Endothelial cell of umbilical vein (primary cell): ENCODE data around the gene LATS1. TPM values are rescaled to one million over a fixed set of nuclear protein-coding genes. Genes with fewer than 3 reads are reported as not detected.

Experiments used
- BruUV-seq: library from RNA; stranded (reverse); fragments of 400-500 nt; replicated peaks from 2 replicates; lab custom pipeline; 2021; lab: Mats Ljungman, UMichigan
- CTCF ChIA-PET: fragments of 300-600, 350-600 bp; sonication (Branson Sonifier 250); formaldehyde crosslinking; loops from one replicate; lab custom pipeline; 2021; ENCODE audit warnings: antibody characterized with exemption, inconsistent platforms; lab: Charles Lee
- POLR2A ChIA-PET: fragments of 300-600, 350-600 bp; sonication (Branson Sonifier 250); formaldehyde crosslinking; loops from one replicate; lab custom pipeline; 2021; ENCODE audit warnings: antibody characterized with exemption, inconsistent platforms; lab: Charles Lee
- DNase-seq: peaks from one replicate; pipeline ENCODE4 v3.0.0-alpha.2; 2011; ENCODE audit warnings: low read depth, low spot score
- FAIRE-seq: peaks from 2 replicates; lab custom pipeline; 2011; peaks lifted over from hg19 to GRCh38; lab: Jason Lieb, UNC
- H2AFZ ChIP-seq: 2 replicates; pipeline ENCODE4 v1.6.0; 2012; ENCODE audit warnings: low read depth, low read length, control low read depth, inconsistent platforms
- H3K27ac ChIP-seq: 2 replicates; pipeline ENCODE4 v1.5.1; 2011; ENCODE audit warnings: low read depth, mild to moderate bottlenecking, control low read depth, low read length, moderate library complexity; ENCODE audit not compliant: insufficient read depth
- H3K27me3 ChIP-seq, 2 experiments: 2 replicates each; pipeline versions ENCODE4 v1.6.0 to v1.6.1; 2011; ENCODE audit warnings: low read length in 2 of 2, mixed read lengths in 1 of 2; ENCODE audit not compliant: control insufficient read depth in 2 of 2, insufficient read depth in 2 of 2
- H3K36me3 ChIP-seq, 2 experiments: 2 replicates in 1 of 2; 3 replicates in 1 of 2; pipeline ENCODE4 v1.5.1; 2011; ENCODE audit warnings: low read length in 2 of 2, mild to moderate bottlenecking in 1 of 2, moderate library complexity in 1 of 2; ENCODE audit not compliant: control insufficient read depth in 2 of 2, insufficient read depth in 2 of 2; ENCODE audit errors: extremely low read depth in 1 of 2
- H3K4me1 ChIP-seq: 3 replicates; pipeline ENCODE4 v1.5.1; 2011; ENCODE audit warnings: mild to moderate bottlenecking, low read length; ENCODE audit not compliant: control insufficient read depth, insufficient read depth; ENCODE audit errors: extremely low read depth
- H3K4me2 ChIP-seq: 2 replicates; pipeline ENCODE4 v1.6.1; 2011; ENCODE audit warnings: low read length, control low read depth, mixed read lengths; ENCODE audit not compliant: insufficient read depth
- H3K4me3 ChIP-seq, 3 experiments: fragments of 200-600 bp in 1 of 3; sonication (generic), shearing (Covaris generic) in 1 of 3; replicated peaks in 1 of 3; 2 replicates each; pipeline ENCODE4 v1.5.1; 2011 to 2016; ENCODE audit warnings: control low read depth in 3 of 3, low read length in 3 of 3, mild to moderate bottlenecking in 2 of 3, inconsistent platforms in 1 of 3, low read depth in 1 of 3, moderate library complexity in 1 of 3; ENCODE audit not compliant: insufficient read depth in 1 of 3
- H3K79me2 ChIP-seq: 2 replicates; pipeline ENCODE4 v1.6.0; 2012; ENCODE audit warnings: low read length, inconsistent platforms; ENCODE audit not compliant: control insufficient read depth, insufficient read depth
- H3K9ac ChIP-seq: replicated peaks from 2 replicates; pipeline ENCODE3; 2011; ENCODE audit warnings: low read length, control low read depth; ENCODE audit not compliant: insufficient read depth; ENCODE audit errors: extremely low read depth
- H3K9me1 ChIP-seq: replicated peaks from 3 replicates; pipeline ENCODE4 v1.6.0; 2011; ENCODE audit warnings: mild to moderate bottlenecking, low read length; ENCODE audit not compliant: control insufficient read depth, insufficient read depth; ENCODE audit errors: extremely low read depth
- H3K9me3 ChIP-seq: replicated peaks from 2 replicates; pipeline ENCODE4 v1.5.1; 2012; ENCODE audit warnings: low read length, inconsistent platforms; ENCODE audit not compliant: control insufficient read depth, insufficient read depth
- H4K20me1 ChIP-seq: replicated peaks from 2 replicates; pipeline ENCODE3; 2011; ENCODE audit warnings: mild to moderate bottlenecking, low read length; ENCODE audit not compliant: control insufficient read depth, insufficient read depth; ENCODE audit errors: extremely low read depth
- CTCF ChIP-seq, 2 donors: IDR thresholded peaks; 1 replicate in 1 of 2; 2 replicates in 1 of 2; pipeline ENCODE4 v1.5.1; 2011; ENCODE audit warnings: low read length in 2 of 2, mild to moderate bottlenecking in 2 of 2, moderate library complexity in 2 of 2, control low read depth in 1 of 2, inconsistent platforms in 1 of 2, low read depth in 1 of 2; ENCODE audit not compliant: insufficient read depth in 1 of 2; ENCODE audit errors: extremely low read depth in 1 of 2
- EZH2 ChIP-seq: IDR thresholded peaks from 2 replicates; pipeline ENCODE4 v1.6.1; 2012; ENCODE audit warnings: borderline replicate concordance, low read depth, mild to moderate bottlenecking, moderate library complexity, low read length, inconsistent platforms; ENCODE audit not compliant: severe bottlenecking
- FOS ChIP-seq: IDR thresholded peaks from 2 replicates; pipeline ENCODE4 v1.6.1; 2011; ENCODE audit warnings: mild to moderate bottlenecking, low read length, moderate library complexity, borderline replicate concordance; ENCODE audit not compliant: insufficient read depth
- GATA2 ChIP-seq: IDR thresholded peaks from 2 replicates; pipeline ENCODE4 v1.7.0; 2011; ENCODE audit warnings: low read depth, mild to moderate bottlenecking, moderate library complexity, mixed read lengths, low read length; ENCODE audit not compliant: insufficient read length, insufficient read depth
- JUN ChIP-seq: IDR thresholded peaks from 2 replicates; pipeline ENCODE4 v1.6.1; 2011; ENCODE audit warnings: borderline replicate concordance, low read depth; ENCODE audit not compliant: insufficient read length, insufficient read depth
- MAX ChIP-seq: IDR thresholded peaks from 2 replicates; pipeline ENCODE4 v1.6.1; 2011; ENCODE audit not compliant: insufficient read depth, insufficient read length
- MYC ChIP-seq: IDR thresholded peaks from one replicate; pipeline ENCODE4 v1.6.1; 2011; ENCODE audit warnings: mild to moderate bottlenecking, low read depth, low read length
- POLR2A ChIP-seq: IDR thresholded peaks from 2 replicates; pipeline ENCODE4 v1.6.1; 2012; ENCODE audit warnings: low read depth, mild to moderate bottlenecking, control low read depth, low read length
- POLR2AphosphoS5 ChIP-seq: IDR thresholded peaks from 2 replicates; pipeline ENCODE4 v1.6.1; 2012; ENCODE audit warnings: low read depth, mild to moderate bottlenecking, control low read depth, low read length, moderate library complexity; ENCODE audit not compliant: insufficient read depth
- dilution Hi-C: fragments of 300-500 bp; cut with MboI; formaldehyde crosslinking; loops from one replicate; pipeline ENCODE4 v1.15.0; 2019; ENCODE audit warnings: low sequenced_read_pairs; ENCODE audit not compliant: extremely low pct_ligation_motif_present
- intact Hi-C: fragments of 100-400 bp; cut with micrococcal nuclease; formaldehyde crosslinking; loops from one replicate; pipeline ENCODE4 v1.10.0; 2022
- polyA plus RNA-seq, 4 experiments: library from polyadenylated mRNA; depleted of rRNA in 3 of 4; stranded (reverse) in 3 of 4; unstranded in 1 of 4; fragments of >200 nt; gene quantifications; 2 replicates each; pipeline versions ENCODE4 v1.2.1 to v1.2.3, GENCODE V29; 2011 to 2012; ENCODE audit warnings: missing spikeins in 1 of 4
- total RNA-seq: library from RNA; stranded (reverse); gene quantifications from 2 replicates; pipeline ENCODE4 v1.2.3, GENCODE V29; 2021

The LATS1 gene
- total and polyA plus RNA-seq, 2 donors (not counting 3 experiments of a cell fraction or from before 2014, with no cell fraction given), result 8.4 to 27.6 TPM

DNA sequence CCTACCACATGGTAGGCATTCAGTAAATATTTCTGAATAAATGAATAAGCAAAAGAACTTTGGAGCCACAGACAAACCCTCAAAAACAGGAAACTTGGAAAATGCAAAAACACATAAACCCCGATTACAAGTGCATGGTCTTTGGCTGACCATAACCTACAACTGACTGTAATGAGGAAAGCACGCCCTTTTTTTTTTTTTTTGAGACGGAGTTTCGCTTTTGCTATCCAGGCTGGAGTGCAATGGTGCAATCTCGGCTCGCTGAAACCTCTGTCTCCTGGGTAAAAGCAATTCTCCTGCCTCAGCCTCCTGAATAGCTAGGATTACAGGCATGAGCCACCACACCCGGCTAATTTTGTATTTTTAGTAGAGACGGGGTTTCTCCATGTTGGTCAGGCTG is 11.9 kb upstream of the LATS1 start:
- no peak overlapping the region for H3K4me3 ChIP-seq
- no peaks in the 10 kb centered on the region for H3K9me3 ChIP-seq
- FAIRE-seq (no peak), DNase-seq (no peak)
- H3K79me2 ChIP-seq, result no peaks in the 10 kb centered on the region
- H3K9me1 ChIP-seq, result no peaks in the 10 kb centered on the region
- H3K27ac ChIP-seq, result no peak overlapping the region
- H3K27me3 ChIP-seq, result no peaks in the 10 kb centered on the region
- H3K4me2 ChIP-seq, result no peak overlapping the region
- ChIA-PET CTCF (no interaction called here), POLR2A (no interaction called here)
- intact Hi-C loops (no loop called here), dilution Hi-C loops (no loop called here)
- H3K4me1 ChIP-seq, result no peaks in the 10 kb centered on the region
- H4K20me1 ChIP-seq, result no peaks in the 10 kb centered on the region
- peaks cover 5 to 12% of the 10 kb centered on the region in 2 experiments for H3K36me3 ChIP-seq
- no peak overlapping the region for H2AFZ ChIP-seq
- H3K9ac ChIP-seq, result no peak overlapping the region
- TF ChIP-seq MYC (no peak), POLR2A (no peak), MAX (no peak), EZH2 (no peak), POLR2AphosphoS5 (no peak), FOS (no peak), JUN (no peak), CTCF (IDR thresholded peaks at IDR 0.05; ENCODE audit: extremely low read depth in 1 of 2, insufficient read depth in 1 of 2, low read depth in 1 of 2, low read length in 2 of 2) (no peak), GATA2 (no peak)
- no TSS peak for BruUV-seq
